ENCODE data around the gene HSD11B1. TPM values are rescaled to one million over a fixed set of nuclear protein-coding genes. Genes with fewer than 3 reads are reported as not detected.
A peak's percentile ranks its signal among the peaks of the same experiment; 100 is the strongest.

Gene HSD11B1
- total RNA-seq, 6 donors from 2014 or later, result 3.1 to 25.8 (median 17.4) TPM

- H3K27me3 ChIP-seq, result no peaks in the 10 kb centered on the region
- H3K9me3 ChIP-seq, result no peaks in the 10 kb centered on the region
- DNase-seq (no peak), ATAC-seq (ENCODE audit: low FRiP score in 2 of 2) (peak in 1 of 2 donors; percentile 79)
- no peak for TF ChIP-seq POLR2AphosphoS5 (IDR thresholded peaks at IDR 0.05)
- TF ChIP-seq CTCF (IDR thresholded peaks at IDR 0.05), result no peak
- no peak for TF ChIP-seq POLR2A (IDR thresholded peaks at IDR 0.05)
- no peak for TF ChIP-seq EP300 (IDR thresholded peaks at IDR 0.05)
- 60% methylated on average over 2 of the region's 2 CpGs; no CpG with 5 or more reads in 1 of the 2 donors for WGBS, 2 donors
- no peaks in the 10 kb centered on the region for H3K36me3 ChIP-seq
- peaks cover 0 to 10% (median 5%) of the 10 kb centered on the region in 4 donors for H3K4me1 ChIP-seq
- no peak overlapping the region for H3K27ac ChIP-seq
- no peak overlapping the region for H3K4me3 ChIP-seq
Measured at GRCh38 chr1:209743145-209743482, 38.5 kb downstream of the HSD11B1 start.

GRCh38 chr1:209746451-209747165 is 42.0 kb downstream of the HSD11B1 start:
- WGBS, 2 donors, result 64 to 78% methylated on average over 4 of the region's 4 CpGs
- Histone ChIP-seq H3K36me3 (no peaks in the 10 kb centered on the region), H3K9me3 (no peaks in the 10 kb centered on the region), H3K27ac (no peak overlapping the region), H3K27me3 (no peaks in the 10 kb centered on the region), H3K4me1 (peaks cover 0 to 13% (median 7%) of the 10 kb centered on the region in 4 donors), H3K4me3 (no peak overlapping the region)
- ATAC-seq (ENCODE audit: low FRiP score in 2 of 2), result no peak
- TF ChIP-seq POLR2A (IDR thresholded peaks at IDR 0.05), result no peak
- no peak for TF ChIP-seq CTCF (IDR thresholded peaks at IDR 0.05)
- no peak for TF ChIP-seq POLR2AphosphoS5 (IDR thresholded peaks at IDR 0.05)
- no peak for TF ChIP-seq EP300 (IDR thresholded peaks at IDR 0.05)
- no peak for DNase-seq

GRCh38 chr1:209747580-209748262 is 43.1 kb downstream of the HSD11B1 start:
- peaks cover 0 to 13% (median 7%) of the 10 kb centered on the region in 4 donors for H3K4me1 ChIP-seq
- 12 to 13% methylated on average over 17 to 34 of the region's 37 CpGs for WGBS, 2 donors
- no peaks in the 10 kb centered on the region for H3K27me3 ChIP-seq
- no peaks in the 10 kb centered on the region for H3K9me3 ChIP-seq
- no peaks in the 10 kb centered on the region for H3K36me3 ChIP-seq
- DNase-seq (peak; percentile 94 to 98), ATAC-seq (ENCODE audit: low FRiP score in 2 of 2) (peak; percentile 92 to 98)
- peak overlapping the region in 3 of 4 donors; percentile 5 to 67 (median 60) for H3K27ac ChIP-seq
- TF ChIP-seq CTCF (IDR thresholded peaks at IDR 0.05) (peak; percentile 81 to 99 (median 99)), POLR2A (IDR thresholded peaks at IDR 0.05) (no peak), POLR2AphosphoS5 (IDR thresholded peaks at IDR 0.05) (peak; percentile 48 to 71)
- H3K4me3 ChIP-seq, result peak overlapping the region in 2 of 4 donors; percentile 29 to 39

GRCh38 chr1:209748620-209749019 is 44.0 kb downstream of the HSD11B1 start:
- Histone ChIP-seq H3K4me1 (peaks cover 0 to 13% (median 7%) of the 10 kb centered on the region in 4 donors), H3K27me3 (no peaks in the 10 kb centered on the region), H3K27ac (no peak overlapping the region), H3K9me3 (no peaks in the 10 kb centered on the region), H3K36me3 (no peaks in the 10 kb centered on the region), H3K4me3 (no peak overlapping the region)
- DNase-seq, result no peak
- no peak for TF ChIP-seq CTCF (IDR thresholded peaks at IDR 0.05)
- TF ChIP-seq EP300 (IDR thresholded peaks at IDR 0.05), result no peak
- no peak for TF ChIP-seq POLR2A (IDR thresholded peaks at IDR 0.05)
- TF ChIP-seq POLR2AphosphoS5 (IDR thresholded peaks at IDR 0.05), result no peak
- no peak for ATAC-seq (ENCODE audit: low FRiP score in 2 of 2)
- 72 to 73% methylated on average over 4 of the region's 4 CpGs for WGBS, 2 donors

Measured in upper lobe of left lung (tissue), 6 donors.